Caco-2 (cell line): ENCODE data around the gene MOCS2. TPM values are rescaled to one million over a fixed set of nuclear protein-coding genes. Genes with fewer than 3 reads are reported as not detected.

ENCODE experiments used
- BruUV-seq: library from RNA; stranded (reverse); fragments of 400-500 nt; replicated peaks from 2 replicates; lab custom pipeline; 2021; lab: Mats Ljungman, UMichigan
- CTCF ChIA-PET: fragments of 300-600 bp; sonication (Branson Sonifier 250); formaldehyde crosslinking; loops from one replicate; lab custom pipeline; 2022; ENCODE audit warnings: antibody characterized with exemption; lab: Charles Lee
- POLR2A ChIA-PET: fragments of 300-600 bp; sonication (Branson Sonifier 250); formaldehyde crosslinking; loops from one replicate; lab custom pipeline; 2022; ENCODE audit warnings: antibody characterized with exemption; lab: Charles Lee
- DNase-seq, 2 experiments: peaks; one replicate each; pipeline versions ENCODE4 v3.0.0 to v3.0.0-alpha.2; 2020 to 2022
- H3K27me3 ChIP-seq: replicated peaks from 2 replicates; pipeline ENCODE4 v1.6.0; 2011; ENCODE audit warnings: low read length; ENCODE audit not compliant: control insufficient read depth, insufficient read depth
- H3K36me3 ChIP-seq: 2 replicates; pipeline ENCODE4 v1.5.1; 2011; ENCODE audit warnings: low read length; ENCODE audit not compliant: control insufficient read depth, insufficient read depth
- H3K4me1 ChIP-seq: fragments of 250-450 bp; sonication (Bioruptor Pico); 2 replicates; pipeline ENCODE4 v1.5.1; 2020; ENCODE audit warnings: mild to moderate bottlenecking
- H3K4me3 ChIP-seq: 2 replicates; pipeline ENCODE4 v1.5.1; 2011; ENCODE audit warnings: low read depth, mild to moderate bottlenecking, control low read depth, low read length
- H3K9me3 ChIP-seq: fragments of 250-450 bp; sonication (Bioruptor Pico); 2 replicates; pipeline ENCODE4 v1.5.1; 2020; ENCODE audit warnings: mild to moderate bottlenecking, moderate library complexity
- H3K27ac Mint-ChIP-seq: one replicate; pipeline ENCODE4 v1.8.0; 2022; ENCODE audit warnings: mixed read lengths; ENCODE audit not compliant: unreplicated experiment
- H3K27me3 Mint-ChIP-seq: one replicate; pipeline ENCODE4 v1.8.0; 2022; ENCODE audit warnings: mixed read lengths; ENCODE audit not compliant: insufficient read depth, unreplicated experiment
- H3K36me3 Mint-ChIP-seq: one replicate; pipeline ENCODE4 v1.8.0; 2022; ENCODE audit warnings: mild to moderate bottlenecking, mixed read lengths; ENCODE audit not compliant: insufficient read depth, unreplicated experiment
- H3K4me1 Mint-ChIP-seq: one replicate; pipeline ENCODE4 v1.8.0; 2022; ENCODE audit warnings: low read depth, mixed read lengths; ENCODE audit not compliant: unreplicated experiment
- H3K4me3 Mint-ChIP-seq: one replicate; pipeline ENCODE4 v1.8.0; 2022; ENCODE audit warnings: mild to moderate bottlenecking, moderate library complexity, mixed read lengths; ENCODE audit not compliant: unreplicated experiment
- H3K9me3 Mint-ChIP-seq: one replicate; pipeline ENCODE4 v1.8.0; 2022; ENCODE audit warnings: mixed read lengths; ENCODE audit not compliant: unreplicated experiment
- intact Hi-C: fragments of 100-400 bp; cut with micrococcal nuclease; formaldehyde crosslinking; loops from one replicate; pipeline ENCODE4 v1.10.0; 2022; ENCODE audit not compliant: unreplicated experiment
- total RNA-seq: library from RNA; stranded (reverse); gene quantifications from 2 replicates; pipeline ENCODE4 v1.2.3, GENCODE V29; 2022
- TF ChIP-seq, protein P1 (sequence below), 2 experiments: fragments of 200-600 bp in 1 of 2; IDR thresholded peaks; 1 replicate in 1 of 2; 2 replicates in 1 of 2; pipeline versions ENCODE4 v1.5.1 to v1.8.0; 2011 to 2022; ENCODE audit warnings: antibody characterized with exemption in 1 of 2, control low read depth in 1 of 2, inconsistent platforms in 1 of 2, low read depth in 1 of 2, low read length in 1 of 2, mild to moderate bottlenecking in 1 of 2, moderate library complexity in 1 of 2; ENCODE audit not compliant: insufficient read depth in 1 of 2, severe bottlenecking in 1 of 2, unreplicated experiment in 1 of 2

MOCS2 gene
- total RNA-seq, 1 experiment from 2014 or later = 35.9 TPM

DNA sequence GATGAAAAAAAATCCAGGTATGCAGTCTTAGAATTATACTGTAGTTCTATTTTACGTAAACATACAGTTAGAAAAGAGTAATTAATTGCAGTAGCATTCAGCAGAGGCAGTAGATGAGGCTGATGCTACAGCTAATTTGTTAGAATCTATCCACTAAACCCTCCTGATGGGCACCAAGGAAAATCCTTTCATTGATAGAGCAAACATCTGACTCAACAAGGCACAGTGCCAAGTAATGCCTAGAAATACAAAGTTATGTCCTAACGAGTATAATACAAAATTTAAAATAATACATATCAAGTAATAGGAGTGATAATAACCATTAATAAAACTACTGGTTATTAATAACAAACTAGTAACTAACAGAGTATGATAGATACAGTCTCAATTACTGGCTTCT lies 9.0 kb downstream of the MOCS2 start:
- TF ChIP-seq, protein P1, sequence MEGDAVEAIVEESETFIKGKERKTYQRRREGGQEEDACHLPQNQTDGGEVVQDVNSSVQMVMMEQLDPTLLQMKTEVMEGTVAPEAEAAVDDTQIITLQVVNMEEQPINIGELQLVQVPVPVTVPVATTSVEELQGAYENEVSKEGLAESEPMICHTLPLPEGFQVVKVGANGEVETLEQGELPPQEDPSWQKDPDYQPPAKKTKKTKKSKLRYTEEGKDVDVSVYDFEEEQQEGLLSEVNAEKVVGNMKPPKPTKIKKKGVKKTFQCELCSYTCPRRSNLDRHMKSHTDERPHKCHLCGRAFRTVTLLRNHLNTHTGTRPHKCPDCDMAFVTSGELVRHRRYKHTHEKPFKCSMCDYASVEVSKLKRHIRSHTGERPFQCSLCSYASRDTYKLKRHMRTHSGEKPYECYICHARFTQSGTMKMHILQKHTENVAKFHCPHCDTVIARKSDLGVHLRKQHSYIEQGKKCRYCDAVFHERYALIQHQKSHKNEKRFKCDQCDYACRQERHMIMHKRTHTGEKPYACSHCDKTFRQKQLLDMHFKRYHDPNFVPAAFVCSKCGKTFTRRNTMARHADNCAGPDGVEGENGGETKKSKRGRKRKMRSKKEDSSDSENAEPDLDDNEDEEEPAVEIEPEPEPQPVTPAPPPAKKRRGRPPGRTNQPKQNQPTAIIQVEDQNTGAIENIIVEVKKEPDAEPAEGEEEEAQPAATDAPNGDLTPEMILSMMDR (IDR thresholded peaks at IDR 0.05; ENCODE audit: insufficient read depth in 1 of 2, low read depth in 1 of 2, low read length in 1 of 2, severe bottlenecking in 1 of 2, unreplicated experiment in 1 of 2) = no peak
- Mint-ChIP-seq H3K4me3 (no peak overlapping the region), H3K9me3 (no peaks in the 10 kb centered on the region), H3K27me3 (no peaks in the 10 kb centered on the region), H3K4me1 (peaks cover 8% of the 10 kb centered on the region), H3K36me3 (peaks cover 42% of the 10 kb centered on the region), H3K27ac (no peak overlapping the region)
- intact Hi-C loops = no loop called here
- no peaks in the 10 kb centered on the region for H3K9me3 ChIP-seq
- H3K4me1 ChIP-seq = peaks cover 10% of the 10 kb centered on the region
- ChIA-PET POLR2A (no interaction called here), CTCF (interaction anchor here (1.7 kb wide), 1 partner anchor 152 kb away, joined by 5 read pairs; no protein-coding TSS in a partner anchor)
- no peak overlapping the region for H3K4me3 ChIP-seq
- H3K36me3 ChIP-seq = no peaks in the 10 kb centered on the region
- no peak for DNase-seq
- BruUV-seq = no TSS peak
- H3K27me3 ChIP-seq = no peaks in the 10 kb centered on the region

DNA sequence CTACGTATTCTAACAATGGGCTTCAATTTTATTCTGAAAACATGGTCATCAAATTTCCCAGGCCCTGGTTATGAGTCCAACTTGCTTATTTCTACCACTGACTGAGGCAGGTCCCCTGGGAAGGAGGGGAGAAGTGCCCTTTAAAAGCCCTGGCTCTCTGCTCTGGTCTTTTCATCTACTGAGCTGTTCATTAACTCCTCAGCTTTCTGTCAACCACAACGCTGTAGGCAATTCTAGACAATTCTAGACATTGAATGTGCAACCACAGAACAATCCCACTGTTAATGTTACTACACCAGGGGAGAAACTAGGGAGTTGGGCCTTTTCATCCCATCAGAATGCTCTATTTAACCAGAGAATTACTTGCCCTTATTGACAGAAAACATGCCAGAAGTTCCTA lies 10.0 kb downstream of the MOCS2 start:
- H3K4me1 ChIP-seq = peaks cover 10% of the 10 kb centered on the region
- no peaks in the 10 kb centered on the region for H3K27me3 ChIP-seq
- peaks cover 8% of the 10 kb centered on the region for H3K4me1 Mint-ChIP-seq
- no peaks in the 10 kb centered on the region for H3K9me3 Mint-ChIP-seq
- H3K4me3 ChIP-seq = no peak overlapping the region
- no TSS peak for BruUV-seq
- TF ChIP-seq, protein P1 (IDR thresholded peaks at IDR 0.05; ENCODE audit: insufficient read depth in 1 of 2, low read depth in 1 of 2, low read length in 1 of 2, severe bottlenecking in 1 of 2, unreplicated experiment in 1 of 2) = no peak
- no peak overlapping the region for H3K27ac Mint-ChIP-seq
- H3K9me3 ChIP-seq = no peaks in the 10 kb centered on the region
- H3K36me3 Mint-ChIP-seq = peaks cover 45% of the 10 kb centered on the region
- CTCF ChIA-PET = interaction anchor here (0.9 to 1.7 kb wide), 2 partner anchors 10 to 151 kb away, joined by 3 to 5 read pairs; partner anchors contain the start of gene MOCS2
- intact Hi-C loops = no loop called here
- H3K36me3 ChIP-seq = no peaks in the 10 kb centered on the region
- POLR2A ChIA-PET = no interaction called here
- no peak for DNase-seq
- H3K27me3 Mint-ChIP-seq = no peaks in the 10 kb centered on the region
- no peak overlapping the region for H3K4me3 Mint-ChIP-seq

GRCh38 chr5:53095931-53096525 lies 13.5 kb downstream of the MOCS2 start:
- Mint-ChIP-seq H3K36me3 (peaks cover 55% of the 10 kb centered on the region), H3K4me1 (peaks cover 8% of the 10 kb centered on the region), H3K27ac (no peak overlapping the region), H3K4me3 (no peak overlapping the region), H3K9me3 (no peaks in the 10 kb centered on the region), H3K27me3 (no peaks in the 10 kb centered on the region)
- ChIA-PET POLR2A (no interaction called here), CTCF (interaction anchor here (1.0 to 2.0 kb wide), 2 partner anchors 147 to 150 kb away, joined by 3 to 15 read pairs; no protein-coding TSS in a partner anchor)
- Histone ChIP-seq H3K9me3 (no peaks in the 10 kb centered on the region), H3K4me1 (peaks cover 10% of the 10 kb centered on the region), H3K27me3 (no peaks in the 10 kb centered on the region), H3K36me3 (no peaks in the 10 kb centered on the region), H3K4me3 (no peak overlapping the region)
- BruUV-seq = no TSS peak
- peak; percentile 55 to 65 for DNase-seq
- TF ChIP-seq, protein P1 (IDR thresholded peaks at IDR 0.05; ENCODE audit: insufficient read depth in 1 of 2, low read depth in 1 of 2, low read length in 1 of 2, severe bottlenecking in 1 of 2, unreplicated experiment in 1 of 2) = peak; percentile 73
- intact Hi-C loops = loop anchor here (1.0 kb wide), 3 partner anchors 107 to 309 kb away; partner anchors contain the start of genes ITGA1, ITGA2 and PELO
